Measurements from ENCODE around the gene HINT2. TPM values are rescaled to one million over a fixed set of nuclear protein-coding genes. Genes with fewer than 3 reads are reported as not detected.

The HINT2 gene
- total and polyA plus RNA-seq, 2 donors from 2014 or later: 55.1 to 307 TPM

GRCh38 chr9:35771943-35772342 is 42.9 kb downstream of the HINT2 start:
- no peaks in the 10 kb centered on the region for H3K27me3 ChIP-seq (ENCODE audit: control insufficient read depth, insufficient read depth, low read length)
- H3K9ac ChIP-seq (ENCODE audit: low read length in 3 of 3): no peak overlapping the region
- no peak for TF ChIP-seq CTCF (IDR thresholded peaks at IDR 0.05; ENCODE audit: borderline replicate concordance, extremely low read depth, insufficient read depth)
- intact Hi-C loops (cut with DNase I): no loop called here
- FAIRE-seq: no peak
- no peak for DNase-seq
- peaks cover 0 to 17% (median 6%) of the 10 kb centered on the region in 3 donors for H3K4me1 ChIP-seq (ENCODE audit: control insufficient read depth in 2 of 3, insufficient read depth in 2 of 3, low read depth in 1 of 3, low read length in 3 of 3)
- no peaks in the 10 kb centered on the region for H3K9me3 ChIP-seq (ENCODE audit: control insufficient read depth in 2 of 3, insufficient read depth in 1 of 3, low read length in 3 of 3)
- H3K4me3 ChIP-seq (ENCODE audit: low read length in 3 of 3): no peak overlapping the region
- no peak overlapping the region for H3K27ac ChIP-seq (ENCODE audit: low read depth in 2 of 2, low read length in 2 of 2)
- no peaks in the 10 kb centered on the region for H3K36me3 ChIP-seq (ENCODE audit: control insufficient read depth in 2 of 3, insufficient read depth in 3 of 3, low read length in 3 of 3)

- Histone ChIP-seq H3K4me1 (ENCODE audit: control insufficient read depth in 2 of 3, insufficient read depth in 2 of 3, low read depth in 1 of 3, low read length in 3 of 3) (peaks cover 0 to 17% (median 6%) of the 10 kb centered on the region in 3 donors), H3K9ac (ENCODE audit: low read length in 3 of 3) (no peak overlapping the region), H3K9me3 (ENCODE audit: control insufficient read depth in 2 of 3, insufficient read depth in 1 of 3, low read length in 3 of 3) (no peaks in the 10 kb centered on the region), H3K27me3 (ENCODE audit: control insufficient read depth, insufficient read depth, low read length) (no peaks in the 10 kb centered on the region), H3K27ac (ENCODE audit: low read depth in 2 of 2, low read length in 2 of 2) (peak overlapping the region in 1 of 2 donors; percentile 46), H3K36me3 (ENCODE audit: control insufficient read depth in 2 of 3, insufficient read depth in 3 of 3, low read length in 3 of 3) (no peaks in the 10 kb centered on the region), H3K4me3 (ENCODE audit: low read length in 3 of 3) (no peak overlapping the region)
- DNase-seq (peak in 2 of 5 donors; percentile 53 to 77), FAIRE-seq (no peak)
- TF ChIP-seq CTCF (IDR thresholded peaks at IDR 0.05; ENCODE audit: borderline replicate concordance, extremely low read depth, insufficient read depth): no peak
- intact Hi-C loops (cut with DNase I): no loop called here
Measured at GRCh38 chr9:35771534-35771933, 43.3 kb downstream of the HINT2 start.

- no peak for TF ChIP-seq CTCF (IDR thresholded peaks at IDR 0.05; ENCODE audit: borderline replicate concordance, extremely low read depth, insufficient read depth)
- H3K4me3 ChIP-seq (ENCODE audit: low read length in 3 of 3): no peak overlapping the region
- H3K9ac ChIP-seq (ENCODE audit: low read length in 3 of 3): no peak overlapping the region
- peak overlapping the region in 1 of 2 donors; percentile 46 for H3K27ac ChIP-seq (ENCODE audit: low read depth in 2 of 2, low read length in 2 of 2)
- no peaks in the 10 kb centered on the region for H3K27me3 ChIP-seq (ENCODE audit: control insufficient read depth, insufficient read depth, low read length)
- no peaks in the 10 kb centered on the region for H3K36me3 ChIP-seq (ENCODE audit: control insufficient read depth in 2 of 3, insufficient read depth in 3 of 3, low read length in 3 of 3)
- intact Hi-C loops (cut with DNase I): no loop called here
- no peak for DNase-seq
- peaks cover 0 to 17% (median 6%) of the 10 kb centered on the region in 3 donors for H3K4me1 ChIP-seq (ENCODE audit: control insufficient read depth in 2 of 3, insufficient read depth in 2 of 3, low read depth in 1 of 3, low read length in 3 of 3)
- no peak for FAIRE-seq
- H3K9me3 ChIP-seq (ENCODE audit: control insufficient read depth in 2 of 3, insufficient read depth in 1 of 3, low read length in 3 of 3): no peaks in the 10 kb centered on the region
Measured at GRCh38 chr9:35771075-35771433, 43.8 kb downstream of the HINT2 start.

GRCh38 chr9:35769763-35770162 is 45.1 kb downstream of the HINT2 start:
- no peak for DNase-seq
- H3K27ac ChIP-seq (ENCODE audit: low read depth in 2 of 2, low read length in 2 of 2): no peak overlapping the region
- H3K4me1 ChIP-seq (ENCODE audit: control insufficient read depth in 2 of 3, insufficient read depth in 2 of 3, low read depth in 1 of 3, low read length in 3 of 3): peaks cover 0 to 11% (median 6%) of the 10 kb centered on the region in 3 donors
- no peak overlapping the region for H3K4me3 ChIP-seq (ENCODE audit: low read length in 3 of 3)
- TF ChIP-seq CTCF (IDR thresholded peaks at IDR 0.05; ENCODE audit: borderline replicate concordance, extremely low read depth, insufficient read depth): no peak
- H3K9ac ChIP-seq (ENCODE audit: low read length in 3 of 3): no peak overlapping the region
- no peak for FAIRE-seq
- H3K27me3 ChIP-seq (ENCODE audit: control insufficient read depth, insufficient read depth, low read length): no peaks in the 10 kb centered on the region
- H3K9me3 ChIP-seq (ENCODE audit: control insufficient read depth in 2 of 3, insufficient read depth in 1 of 3, low read length in 3 of 3): no peaks in the 10 kb centered on the region
- H3K36me3 ChIP-seq (ENCODE audit: control insufficient read depth in 2 of 3, insufficient read depth in 3 of 3, low read length in 3 of 3): no peaks in the 10 kb centered on the region
- intact Hi-C loops (cut with DNase I): no loop called here
